HG02588 (cell line): ENCODE results near the gene MGLL.

Experiments
- ATAC-seq: cut with Tn5 transposase; IDR thresholded peaks from one replicate; pipeline ENCODE4 v1.9.1; 2021; ENCODE audit warnings: mild to moderate bottlenecking, moderate library complexity; ENCODE audit not compliant: unreplicated experiment

MGLL gene

GRCh38 chr3:127639173-127640041 lies 182.9 kb downstream of the MGLL start:
- ATAC-seq: no peak
